Measurements from ENCODE around the gene LRP2.

DNA sequence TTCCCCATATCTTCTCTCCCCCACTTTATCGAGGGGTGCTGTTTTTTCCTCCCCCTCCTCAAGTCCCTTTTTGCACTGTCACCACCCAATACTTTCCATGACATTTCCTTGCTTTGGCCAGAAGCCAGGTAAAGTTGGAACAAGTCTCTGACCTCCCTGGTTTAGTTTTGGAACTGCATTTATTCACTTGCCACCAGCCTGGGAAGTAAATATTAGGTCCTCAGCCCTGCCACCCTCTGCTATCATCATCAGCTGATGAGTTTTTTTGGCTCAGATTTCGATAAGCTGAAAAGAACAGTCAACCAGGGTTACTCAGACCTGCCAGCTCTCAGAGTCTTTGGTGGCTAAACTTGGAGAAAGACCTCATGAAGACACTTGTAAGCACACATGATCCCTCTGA, 246.0 kb downstream of the LRP2 start:
- TF ChIP-seq EZH2phosphoT487 (IDR thresholded peaks at IDR 0.05; ENCODE audit: low read length) (no peak), EZH2 (optimal IDR thresholded peaks at IDR 0.05; ENCODE audit: low read depth, low read length) (no peak)
- TF ChIP-seq, protein P1, sequence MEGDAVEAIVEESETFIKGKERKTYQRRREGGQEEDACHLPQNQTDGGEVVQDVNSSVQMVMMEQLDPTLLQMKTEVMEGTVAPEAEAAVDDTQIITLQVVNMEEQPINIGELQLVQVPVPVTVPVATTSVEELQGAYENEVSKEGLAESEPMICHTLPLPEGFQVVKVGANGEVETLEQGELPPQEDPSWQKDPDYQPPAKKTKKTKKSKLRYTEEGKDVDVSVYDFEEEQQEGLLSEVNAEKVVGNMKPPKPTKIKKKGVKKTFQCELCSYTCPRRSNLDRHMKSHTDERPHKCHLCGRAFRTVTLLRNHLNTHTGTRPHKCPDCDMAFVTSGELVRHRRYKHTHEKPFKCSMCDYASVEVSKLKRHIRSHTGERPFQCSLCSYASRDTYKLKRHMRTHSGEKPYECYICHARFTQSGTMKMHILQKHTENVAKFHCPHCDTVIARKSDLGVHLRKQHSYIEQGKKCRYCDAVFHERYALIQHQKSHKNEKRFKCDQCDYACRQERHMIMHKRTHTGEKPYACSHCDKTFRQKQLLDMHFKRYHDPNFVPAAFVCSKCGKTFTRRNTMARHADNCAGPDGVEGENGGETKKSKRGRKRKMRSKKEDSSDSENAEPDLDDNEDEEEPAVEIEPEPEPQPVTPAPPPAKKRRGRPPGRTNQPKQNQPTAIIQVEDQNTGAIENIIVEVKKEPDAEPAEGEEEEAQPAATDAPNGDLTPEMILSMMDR (IDR thresholded peaks at IDR 0.05; ENCODE audit: low read length) = no peak

Measured in MM.1S (cell line).